NB4 (cell line): ENCODE measurements around the gene ATG16L1.

Experiments
- CTCF ChIP-seq: IDR thresholded peaks from one replicate; pipeline ENCODE4 v1.5.1; 2012; ENCODE audit warnings: low read depth, low read length
- MAX ChIP-seq: IDR thresholded peaks from 2 replicates; pipeline ENCODE4 v1.6.1; 2011; ENCODE audit warnings: low read depth, low read length
- POLR2A ChIP-seq: IDR thresholded peaks from 2 replicates; pipeline ENCODE4 v1.6.1; 2011; ENCODE audit warnings: mild to moderate bottlenecking; ENCODE audit not compliant: insufficient read length; ENCODE audit errors: extremely low read depth

GRCh38 chr2:233255151-233255550 is 3.7 kb downstream of the ATG16L1 start:
- TF ChIP-seq POLR2A (no peak), CTCF (no peak), MAX (no peak)
